Measurements from ENCODE around the gene HS3ST1.
"Not testable (repeated sequence)": the region's sequence is repeated elsewhere in the genome, so short reads cannot be mapped to it uniquely, and the experiment has no call there.

HS3ST1 gene

GRCh38 chr4:11399461-11399971 is 29.2 kb downstream of the HS3ST1 start:
- no peak for DNase-seq (ENCODE audit: low spot score)

- no peak for DNase-seq (ENCODE audit: low spot score)
Observed at GRCh38 chr4:11397819-11398610, 30.7 kb downstream of the HS3ST1 start.

- DNase-seq (ENCODE audit: low spot score): no peak
Observed at GRCh38 chr4:11397146-11397545, 31.5 kb downstream of the HS3ST1 start.

- no peak for DNase-seq (ENCODE audit: low spot score)
Observed at GRCh38 chr4:11393551-11393950, 35.1 kb downstream of the HS3ST1 start.

GRCh38 chr4:11384072-11384471 is 44.6 kb downstream of the HS3ST1 start:
- DNase-seq (ENCODE audit: low spot score): not testable (repeated sequence)

GRCh38 chr4:11376571-11376970 is 52.1 kb downstream of the HS3ST1 start:
- no peak for DNase-seq (ENCODE audit: low spot score)

- DNase-seq (ENCODE audit: low spot score): no peak
Observed at GRCh38 chr4:11376146-11376545, 52.5 kb downstream of the HS3ST1 start.

- no peak for DNase-seq (ENCODE audit: low spot score)
Observed at GRCh38 chr4:11368701-11369115, 60.0 kb downstream of the HS3ST1 start.

GRCh38 chr4:11367371-11367770 is 61.3 kb downstream of the HS3ST1 start:
- peak; percentile 72 for DNase-seq (ENCODE audit: low spot score)

- no peak for DNase-seq (ENCODE audit: low spot score)
Observed at GRCh38 chr4:11366859-11367258, 61.8 kb downstream of the HS3ST1 start.

GRCh38 chr4:11365039-11365438 is 63.7 kb downstream of the HS3ST1 start:
- DNase-seq (ENCODE audit: low spot score): no peak

- DNase-seq (ENCODE audit: low spot score): no peak
Observed at GRCh38 chr4:11359591-11359990, 69.1 kb downstream of the HS3ST1 start.

- DNase-seq (ENCODE audit: low spot score): no peak
Observed at GRCh38 chr4:11355226-11355625, 73.5 kb downstream of the HS3ST1 start.

GRCh38 chr4:11354531-11354930 is 74.2 kb downstream of the HS3ST1 start:
- no peak for DNase-seq (ENCODE audit: low spot score)

GRCh38 chr4:11348449-11349088 is 80.1 kb downstream of the HS3ST1 start:
- DNase-seq (ENCODE audit: low spot score): no peak

GRCh38 chr4:11344916-11345315 is 83.8 kb downstream of the HS3ST1 start:
- no peak for DNase-seq (ENCODE audit: low spot score)

- no peak for DNase-seq (ENCODE audit: low spot score)
Observed at GRCh38 chr4:11343536-11343935, 85.2 kb downstream of the HS3ST1 start.

Measured in putamen (tissue), 1 donor.